22Rv1 (cell line): ENCODE results near the gene PRKCE.

Source experiments
- ZFX ChIP-seq: fragments of 450-650 bp; IDR thresholded peaks from 2 replicates; pipeline ENCODE4 v1.6.1; 2017; ENCODE audit warnings: antibody characterized with exemption, borderline replicate concordance
- TF ChIP-seq, protein P1 (sequence below): fragments of 450-650 bp; IDR thresholded peaks from 2 replicates; pipeline ENCODE4 v1.5.1; 2017; ENCODE audit warnings: mild to moderate bottlenecking

DNA sequence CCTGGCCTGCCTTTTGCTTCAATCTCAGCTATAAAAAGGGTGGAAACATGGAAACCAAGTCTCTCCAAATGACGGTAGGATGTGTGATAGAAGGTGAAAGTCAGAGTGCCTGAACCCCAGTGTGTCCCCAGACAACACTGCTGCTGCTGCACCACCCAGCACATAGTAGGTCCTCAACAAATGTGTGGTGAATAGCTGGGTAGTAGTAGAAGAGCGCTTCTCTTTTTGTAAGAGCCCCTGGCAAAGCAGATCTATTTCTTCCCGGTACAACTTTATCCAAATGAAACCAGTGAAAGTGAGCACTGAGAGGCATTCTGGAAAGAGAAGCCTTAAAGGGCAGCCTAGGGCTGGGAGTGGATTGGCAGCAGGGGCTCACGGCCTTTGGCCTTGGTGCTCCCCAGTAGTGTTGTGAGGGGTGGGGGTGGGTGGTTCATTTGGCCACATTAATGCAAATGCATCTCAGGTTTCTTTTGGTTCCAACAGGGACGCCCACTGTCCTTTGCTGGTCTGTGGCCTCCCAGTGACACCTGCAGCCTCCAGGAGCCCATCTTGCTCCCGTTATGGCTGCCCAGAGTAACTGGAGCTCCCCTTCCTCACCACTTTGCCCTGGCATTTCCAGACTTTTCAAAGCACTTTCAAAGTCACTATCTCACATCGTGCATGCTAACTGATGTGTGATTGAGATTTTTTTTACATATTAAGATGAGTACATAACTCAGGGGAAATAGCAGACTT lies 341.4 kb downstream of the PRKCE start:
- TF ChIP-seq, protein P1, sequence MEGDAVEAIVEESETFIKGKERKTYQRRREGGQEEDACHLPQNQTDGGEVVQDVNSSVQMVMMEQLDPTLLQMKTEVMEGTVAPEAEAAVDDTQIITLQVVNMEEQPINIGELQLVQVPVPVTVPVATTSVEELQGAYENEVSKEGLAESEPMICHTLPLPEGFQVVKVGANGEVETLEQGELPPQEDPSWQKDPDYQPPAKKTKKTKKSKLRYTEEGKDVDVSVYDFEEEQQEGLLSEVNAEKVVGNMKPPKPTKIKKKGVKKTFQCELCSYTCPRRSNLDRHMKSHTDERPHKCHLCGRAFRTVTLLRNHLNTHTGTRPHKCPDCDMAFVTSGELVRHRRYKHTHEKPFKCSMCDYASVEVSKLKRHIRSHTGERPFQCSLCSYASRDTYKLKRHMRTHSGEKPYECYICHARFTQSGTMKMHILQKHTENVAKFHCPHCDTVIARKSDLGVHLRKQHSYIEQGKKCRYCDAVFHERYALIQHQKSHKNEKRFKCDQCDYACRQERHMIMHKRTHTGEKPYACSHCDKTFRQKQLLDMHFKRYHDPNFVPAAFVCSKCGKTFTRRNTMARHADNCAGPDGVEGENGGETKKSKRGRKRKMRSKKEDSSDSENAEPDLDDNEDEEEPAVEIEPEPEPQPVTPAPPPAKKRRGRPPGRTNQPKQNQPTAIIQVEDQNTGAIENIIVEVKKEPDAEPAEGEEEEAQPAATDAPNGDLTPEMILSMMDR = no peak
- no peak for TF ChIP-seq ZFX
